Measurements from ENCODE around the gene APPBP2. TPM values are rescaled to one million over a fixed set of nuclear protein-coding genes. Genes with fewer than 3 reads are reported as not detected.
"Not testable (repeated sequence)": the region's sequence is repeated elsewhere in the genome, so short reads cannot be mapped to it uniquely, and the experiment has no call there.

APPBP2 gene, protein sequence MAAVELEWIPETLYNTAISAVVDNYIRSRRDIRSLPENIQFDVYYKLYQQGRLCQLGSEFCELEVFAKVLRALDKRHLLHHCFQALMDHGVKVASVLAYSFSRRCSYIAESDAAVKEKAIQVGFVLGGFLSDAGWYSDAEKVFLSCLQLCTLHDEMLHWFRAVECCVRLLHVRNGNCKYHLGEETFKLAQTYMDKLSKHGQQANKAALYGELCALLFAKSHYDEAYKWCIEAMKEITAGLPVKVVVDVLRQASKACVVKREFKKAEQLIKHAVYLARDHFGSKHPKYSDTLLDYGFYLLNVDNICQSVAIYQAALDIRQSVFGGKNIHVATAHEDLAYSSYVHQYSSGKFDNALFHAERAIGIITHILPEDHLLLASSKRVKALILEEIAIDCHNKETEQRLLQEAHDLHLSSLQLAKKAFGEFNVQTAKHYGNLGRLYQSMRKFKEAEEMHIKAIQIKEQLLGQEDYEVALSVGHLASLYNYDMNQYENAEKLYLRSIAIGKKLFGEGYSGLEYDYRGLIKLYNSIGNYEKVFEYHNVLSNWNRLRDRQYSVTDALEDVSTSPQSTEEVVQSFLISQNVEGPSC
- total RNA-seq = 14.0 TPM

DNA sequence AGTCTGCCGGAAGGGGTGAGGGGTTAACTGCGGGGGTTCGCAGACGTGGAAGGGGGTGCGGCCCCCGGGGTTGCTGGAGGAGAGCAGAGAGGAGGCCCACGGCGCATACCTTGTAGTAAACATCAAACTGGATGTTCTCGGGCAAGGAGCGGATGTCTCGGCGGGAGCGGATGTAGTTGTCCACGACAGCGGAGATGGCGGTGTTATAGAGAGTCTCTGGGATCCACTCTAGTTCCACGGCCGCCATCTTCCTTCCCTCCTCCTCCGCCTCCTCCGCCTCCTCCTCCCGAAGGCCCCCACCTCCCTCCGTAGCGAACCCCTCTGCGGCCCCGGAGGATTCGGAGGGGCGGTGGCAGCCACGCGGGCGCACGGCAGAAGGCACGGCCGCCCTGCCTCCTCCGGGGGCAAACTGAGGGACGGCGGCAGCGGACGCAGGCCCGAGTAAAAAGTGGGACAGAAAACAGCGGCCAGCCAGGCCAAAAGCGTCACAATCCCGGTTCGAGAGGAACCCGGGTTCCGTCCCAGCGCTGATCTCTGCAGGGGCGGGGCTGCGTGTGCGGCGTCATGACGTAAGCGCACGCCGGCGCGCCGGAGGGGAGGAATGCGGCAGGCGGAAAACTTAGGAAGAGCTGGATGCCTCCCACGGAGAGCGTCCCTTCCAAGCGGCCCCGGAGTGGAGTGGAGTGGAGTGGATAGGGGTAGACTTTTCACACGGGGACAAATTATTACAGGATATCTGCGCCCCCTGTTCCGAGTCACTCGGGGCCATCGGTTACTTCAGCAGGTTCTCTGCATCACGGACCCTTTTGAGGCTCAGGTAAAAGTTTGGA, at the start of gene APPBP2:
Gene APPBP2 (minus strand): TSS at position 558 of the 830 bp plus-strand sequence. CDS start 311 bp downstream, at position 247.
- peak; percentile 62 to 80 (median 78) for DNase-seq (ENCODE audit: low read depth in 2 of 3, low spot score in 2 of 3)

DNA sequence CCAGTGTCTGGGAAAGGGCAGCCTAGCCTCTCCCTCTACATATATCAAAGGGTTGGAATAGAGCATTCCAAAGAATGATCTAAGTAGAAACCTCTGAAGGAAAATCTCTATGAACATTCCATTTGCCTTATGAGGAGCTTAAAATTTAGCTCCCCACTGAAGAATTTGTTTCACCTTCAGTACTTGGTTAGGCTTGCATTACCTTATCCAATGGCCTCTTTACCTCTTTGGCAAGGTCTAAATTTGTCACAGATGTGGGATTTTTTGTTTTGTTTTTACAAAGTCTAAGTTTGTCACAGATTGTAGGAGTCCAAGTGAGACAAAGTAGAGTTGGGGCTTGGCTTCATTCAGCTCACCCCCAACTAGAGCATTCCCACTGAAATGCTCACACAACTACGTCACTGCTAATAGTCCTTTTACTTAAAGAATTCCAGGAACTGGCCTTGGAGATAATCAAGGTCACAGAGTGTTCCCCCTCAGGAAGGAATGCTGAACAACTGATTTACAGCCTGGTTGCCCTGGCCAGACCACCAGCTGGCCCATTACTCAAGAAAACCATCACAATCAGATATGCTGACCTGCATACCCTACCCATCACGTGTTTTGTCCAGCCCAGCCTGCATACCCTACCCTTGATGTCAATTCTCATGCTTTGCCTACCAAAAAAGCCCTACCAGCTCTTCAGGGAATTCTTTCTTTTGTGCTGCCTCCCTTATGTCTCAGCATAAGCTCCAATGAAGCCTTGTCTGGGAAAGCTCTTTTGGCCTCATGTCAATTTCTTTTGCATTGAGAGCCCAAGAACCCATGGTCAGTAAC, 47.4 kb upstream of the APPBP2 start:
- DNase-seq (ENCODE audit: low read depth in 2 of 3, low spot score in 2 of 3) = no peak

DNA sequence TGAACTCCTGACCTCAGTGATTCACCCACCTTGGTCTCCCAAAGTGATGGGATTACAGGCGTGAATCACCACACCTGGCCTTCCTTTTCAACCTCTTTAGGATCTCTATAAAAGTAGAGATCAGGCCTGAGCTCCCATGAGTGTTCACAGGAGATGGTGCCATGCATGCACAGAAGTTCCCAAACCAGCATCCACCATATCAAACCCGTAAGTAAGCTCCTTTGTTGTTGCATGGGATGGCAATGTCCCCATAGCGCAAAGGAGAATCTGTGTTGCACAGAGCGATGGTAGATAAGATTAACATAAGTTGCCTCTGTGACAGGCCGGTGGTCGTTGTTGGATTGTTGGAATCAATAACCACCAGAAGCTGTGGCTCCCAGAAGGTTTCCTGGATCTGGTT, 39.2 kb upstream of the APPBP2 start:
- no peak for DNase-seq (ENCODE audit: low read depth in 2 of 3, low spot score in 2 of 3)

DNA sequence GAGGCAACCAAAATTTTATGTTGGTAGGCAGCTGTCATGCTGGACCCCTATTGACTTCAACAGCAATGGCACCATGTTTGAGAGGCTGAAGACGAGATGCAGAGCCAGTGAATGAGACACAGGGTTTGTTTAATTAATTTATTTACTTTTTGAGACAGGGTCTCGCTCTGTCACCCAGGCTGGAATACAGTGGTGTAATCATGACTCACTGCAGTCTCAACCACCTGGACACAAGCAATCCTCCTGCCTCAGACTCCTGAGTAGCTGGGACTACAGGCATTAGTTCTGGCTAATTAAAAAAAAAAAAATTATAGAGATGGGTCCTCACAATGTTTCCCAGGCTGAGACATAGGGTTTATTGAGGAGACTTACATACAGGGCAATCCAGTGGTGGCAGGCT, 37.7 kb upstream of the APPBP2 start:
- no peak for DNase-seq (ENCODE audit: low read depth in 2 of 3, low spot score in 2 of 3)

DNA sequence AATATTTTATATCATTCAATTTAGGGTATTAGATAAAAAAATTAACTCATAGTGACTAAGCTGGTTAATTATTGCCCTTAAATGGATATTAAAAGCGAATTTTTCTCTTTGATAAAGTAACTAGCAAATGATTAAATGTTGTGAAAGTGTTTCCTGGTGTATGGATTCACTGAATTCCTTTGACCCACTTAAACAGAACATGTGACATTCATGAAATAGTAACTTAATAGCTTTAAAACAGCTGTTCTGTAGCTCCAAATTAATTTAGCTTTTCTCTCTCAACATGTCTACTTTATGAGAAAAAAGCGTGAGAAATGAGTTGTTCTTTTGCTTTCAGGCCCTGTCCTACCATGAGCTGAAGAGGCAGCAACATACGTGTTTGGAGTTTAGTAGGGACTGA, 36.4 kb upstream of the APPBP2 start:
- DNase-seq (ENCODE audit: low read depth in 2 of 3, low spot score in 2 of 3) = no peak

DNA sequence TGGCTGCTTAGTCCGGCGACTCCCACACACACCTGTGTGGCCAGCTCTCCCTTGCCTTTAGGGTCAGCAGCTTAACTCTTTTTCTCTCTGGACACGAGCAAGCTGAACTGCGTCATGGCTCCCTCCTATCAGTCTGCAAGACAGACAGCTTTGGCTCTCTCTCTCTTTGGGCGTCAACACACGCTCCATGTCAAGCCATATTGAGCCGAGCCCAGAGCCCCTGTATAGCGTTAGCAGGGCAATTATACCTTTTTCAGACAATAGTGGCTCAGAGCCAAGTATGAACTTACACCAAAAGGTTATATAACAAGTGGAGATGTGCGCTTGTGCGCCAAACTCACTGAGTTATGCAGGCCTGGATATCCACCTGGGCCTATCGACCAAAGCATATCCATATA, 34.8 kb upstream of the APPBP2 start:
- no peak for DNase-seq (ENCODE audit: low read depth in 2 of 3, low spot score in 2 of 3)

DNA sequence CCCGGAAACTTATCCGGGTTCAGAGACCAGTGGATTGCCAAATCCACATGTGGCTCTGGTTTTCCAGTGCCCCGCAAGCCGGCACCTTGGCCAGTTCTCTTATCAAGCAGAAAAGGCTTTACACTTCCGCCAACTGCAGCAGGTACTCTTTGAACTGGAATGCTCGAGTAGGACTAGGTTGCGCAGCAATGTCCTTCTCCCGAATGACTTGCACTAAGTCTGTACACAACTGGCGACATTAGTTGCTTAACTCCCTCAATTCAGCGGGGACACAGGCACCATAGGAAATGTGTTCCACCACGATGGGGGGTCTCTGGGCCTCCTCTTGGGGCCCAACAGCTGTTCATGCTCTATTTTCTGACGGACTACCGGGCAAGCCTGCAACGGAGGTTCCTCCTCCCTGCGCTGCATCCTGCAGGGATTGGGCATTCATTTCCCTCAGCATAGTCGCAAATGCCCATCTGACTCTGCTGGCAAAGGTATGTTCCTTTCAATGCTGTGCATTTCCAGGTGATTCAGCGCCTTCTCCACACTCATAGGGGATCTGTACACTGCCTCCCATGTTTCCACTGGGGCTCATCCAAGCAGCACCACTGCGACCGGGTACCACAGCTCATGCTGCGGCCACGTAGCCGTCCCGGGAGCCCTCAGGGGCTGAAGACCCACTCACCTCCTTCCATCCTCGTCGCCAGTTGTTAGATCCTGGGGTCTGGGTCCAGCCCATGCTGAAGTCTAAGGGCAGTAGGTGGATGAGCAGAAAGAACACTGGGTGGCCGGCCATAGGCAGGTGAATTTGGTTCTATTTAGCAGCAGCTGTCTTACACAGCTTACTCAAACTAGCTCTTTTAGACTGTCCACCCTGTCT, 34.2 kb upstream of the APPBP2 start:
- DNase-seq (ENCODE audit: low read depth in 2 of 3, low spot score in 2 of 3) = no peak

DNA sequence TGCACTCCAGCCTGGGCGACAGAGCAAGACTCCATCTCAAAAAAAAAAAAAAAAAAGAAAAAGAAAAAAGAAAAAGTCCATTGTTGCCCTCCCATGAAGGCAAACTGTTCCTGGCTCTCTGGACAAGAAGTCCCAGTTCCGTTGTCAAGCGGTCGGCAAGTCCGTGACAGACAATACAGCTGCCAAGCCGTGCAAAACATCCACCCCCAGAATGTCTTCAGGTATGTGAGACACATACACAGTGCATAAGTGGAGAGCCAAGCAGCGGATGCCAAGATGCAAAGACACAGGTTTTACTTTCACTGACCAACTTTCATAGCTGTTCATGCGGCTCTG, 33.6 kb upstream of the APPBP2 start:
- DNase-seq (ENCODE audit: low read depth in 2 of 3, low spot score in 2 of 3) = no peak

DNA sequence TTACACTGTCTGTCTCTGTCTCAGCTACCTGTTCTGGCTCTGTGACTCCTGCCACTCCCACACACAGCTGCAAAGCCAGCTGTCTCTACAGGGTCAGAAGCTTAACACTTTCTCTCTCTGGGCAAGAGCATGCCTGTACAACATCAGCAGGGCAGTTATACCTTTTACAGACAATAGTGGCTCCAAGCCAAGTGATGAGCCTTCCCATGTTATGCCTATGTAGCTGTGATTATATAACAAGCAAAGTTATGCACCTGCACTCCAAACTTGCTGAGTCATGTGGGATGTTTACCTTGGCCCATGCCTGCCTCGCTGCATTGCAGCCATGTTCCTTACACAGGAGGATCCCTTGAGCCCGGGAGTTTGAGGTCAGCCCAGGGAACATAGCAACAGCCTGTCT, 31.8 kb upstream of the APPBP2 start:
- DNase-seq (ENCODE audit: low read depth in 2 of 3, low spot score in 2 of 3) = peak in 1 of 3 donors; percentile 6

DNA sequence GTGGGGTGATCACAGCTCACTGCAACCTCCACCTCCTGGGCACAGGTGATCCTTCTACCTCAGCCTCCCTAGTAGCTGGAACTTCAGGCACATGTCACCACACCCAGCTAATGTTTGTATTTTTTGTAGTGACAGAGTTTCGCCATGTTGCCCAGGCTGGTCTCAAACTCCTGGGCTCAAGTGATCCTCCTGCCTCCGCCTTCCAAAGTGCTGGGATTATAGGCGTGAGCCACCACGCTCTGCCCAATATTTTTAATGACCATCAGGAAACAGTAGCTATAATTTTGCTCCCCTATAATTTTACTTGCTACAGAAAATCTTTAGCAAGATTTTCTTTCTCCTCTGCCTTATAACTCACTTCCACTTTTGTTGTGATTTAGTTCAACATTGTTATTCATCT, 29.7 kb upstream of the APPBP2 start:
- no peak for DNase-seq (ENCODE audit: low read depth in 2 of 3, low spot score in 2 of 3)

DNA sequence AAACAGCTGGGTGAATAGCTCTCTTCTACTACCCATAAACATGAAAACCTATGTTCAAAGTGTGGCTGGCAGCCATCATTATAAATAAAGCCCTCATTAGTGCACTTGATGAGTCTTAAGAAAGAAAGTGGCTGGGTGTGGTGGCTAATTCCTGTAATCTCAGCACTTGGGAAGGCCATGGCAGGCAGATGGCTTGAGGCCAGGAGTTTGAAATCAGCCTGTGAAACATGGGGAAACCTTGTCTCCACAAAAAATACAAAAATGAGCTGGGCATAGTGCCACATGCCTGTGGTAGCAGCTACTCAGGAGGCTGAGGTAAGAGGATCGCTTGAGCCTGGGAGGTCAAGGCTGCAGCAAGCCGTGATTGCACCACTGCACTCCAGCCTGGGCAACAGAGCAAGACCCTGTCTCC, 28.3 kb upstream of the APPBP2 start:
- no peak for DNase-seq (ENCODE audit: low read depth in 2 of 3, low spot score in 2 of 3)

DNA sequence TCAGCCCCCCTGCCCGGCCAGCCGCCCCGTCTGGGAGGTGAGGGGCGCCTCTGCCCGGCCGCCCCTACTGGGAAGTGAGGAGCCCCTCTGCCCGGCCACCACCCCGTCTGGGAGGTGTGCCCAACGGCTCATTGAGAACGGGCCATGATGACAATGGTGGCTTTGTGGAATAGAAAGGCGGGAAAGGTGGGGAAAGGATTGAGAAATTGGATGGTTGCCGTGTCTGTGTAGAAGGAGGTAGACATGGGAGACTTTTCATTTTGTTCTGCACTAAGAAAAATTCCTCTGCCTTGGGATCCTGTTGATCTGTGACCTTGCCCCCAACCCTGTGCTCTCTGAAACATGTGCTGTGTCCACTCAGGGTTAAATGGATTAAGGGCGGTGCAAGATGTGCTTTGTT, 26.2 kb upstream of the APPBP2 start:
- DNase-seq (ENCODE audit: low read depth in 2 of 3, low spot score in 2 of 3) = not testable (repeated sequence)

DNA sequence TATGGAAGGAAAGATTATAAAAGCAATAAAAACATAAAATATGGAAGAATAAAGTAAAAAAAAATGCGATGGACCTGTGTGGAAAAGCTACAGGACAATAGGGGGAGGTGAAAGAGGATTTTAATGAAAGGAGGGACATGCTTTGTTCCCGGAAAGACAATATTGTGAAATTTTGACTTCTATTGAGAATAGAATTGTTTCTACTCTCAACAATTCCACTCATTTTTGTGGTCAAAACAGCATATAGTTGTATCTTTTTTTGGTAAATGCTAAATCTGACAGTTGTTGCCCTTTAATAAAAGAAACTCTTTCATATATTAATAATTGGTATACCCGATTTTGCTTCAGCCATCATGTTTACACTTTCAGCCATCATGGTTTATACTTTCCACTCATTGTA, 22.9 kb upstream of the APPBP2 start:
- no peak for DNase-seq (ENCODE audit: low read depth in 2 of 3, low spot score in 2 of 3)

DNA sequence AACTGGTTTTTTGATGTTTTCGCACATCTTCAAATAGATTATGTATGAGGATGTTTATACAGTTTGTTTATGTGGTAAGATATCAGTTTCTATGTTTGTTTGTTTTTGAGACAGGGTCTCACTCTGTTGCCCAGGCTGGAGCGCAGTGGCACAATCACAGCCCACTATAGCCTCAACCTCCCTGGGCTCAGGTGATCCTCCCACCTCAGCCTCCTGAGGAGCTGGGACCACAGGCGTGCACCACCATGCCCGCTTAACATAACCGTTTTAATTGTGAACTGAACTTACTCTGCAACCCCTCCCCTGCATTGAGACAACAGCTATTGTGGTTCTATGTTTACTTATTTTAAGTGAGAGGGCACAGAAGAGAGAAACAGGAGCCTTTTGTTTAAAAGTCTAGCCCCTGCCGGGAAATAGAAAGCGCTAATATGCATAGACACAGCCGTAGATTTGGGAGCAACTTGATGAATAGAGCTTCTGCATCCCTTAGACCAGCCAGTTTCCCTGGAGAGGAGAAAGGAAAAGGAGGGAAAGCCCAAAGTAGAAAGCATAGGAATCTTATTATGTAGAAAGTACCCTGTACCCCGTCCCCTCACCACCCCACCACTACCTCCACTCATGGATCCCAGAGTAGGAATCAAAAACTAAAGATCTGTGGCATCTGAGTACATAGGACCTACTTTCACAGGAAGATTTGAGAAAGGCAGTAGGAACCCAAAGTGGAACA, 19.6 kb upstream of the APPBP2 start:
- DNase-seq (ENCODE audit: low read depth in 2 of 3, low spot score in 2 of 3) = no peak

DNA sequence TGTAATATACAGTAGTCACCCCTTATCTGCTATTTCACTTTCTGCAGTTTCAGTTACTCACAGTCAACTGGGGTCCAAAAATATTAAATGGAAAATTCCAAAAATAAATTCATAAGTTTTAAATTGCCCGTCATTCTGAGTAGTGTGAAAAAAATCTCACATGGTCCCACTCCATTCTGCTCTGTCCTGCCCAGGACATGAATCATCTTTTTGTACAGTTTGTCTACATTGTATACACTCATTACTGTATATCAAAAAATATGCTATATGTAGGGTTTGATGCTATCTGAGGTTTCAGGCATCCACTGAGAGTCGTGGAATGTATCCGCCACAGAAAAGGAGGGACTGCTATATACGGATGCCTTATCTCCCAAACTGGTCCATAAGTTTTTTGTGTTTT, 16.0 kb upstream of the APPBP2 start:
- DNase-seq (ENCODE audit: low read depth in 2 of 3, low spot score in 2 of 3) = no peak

DNA sequence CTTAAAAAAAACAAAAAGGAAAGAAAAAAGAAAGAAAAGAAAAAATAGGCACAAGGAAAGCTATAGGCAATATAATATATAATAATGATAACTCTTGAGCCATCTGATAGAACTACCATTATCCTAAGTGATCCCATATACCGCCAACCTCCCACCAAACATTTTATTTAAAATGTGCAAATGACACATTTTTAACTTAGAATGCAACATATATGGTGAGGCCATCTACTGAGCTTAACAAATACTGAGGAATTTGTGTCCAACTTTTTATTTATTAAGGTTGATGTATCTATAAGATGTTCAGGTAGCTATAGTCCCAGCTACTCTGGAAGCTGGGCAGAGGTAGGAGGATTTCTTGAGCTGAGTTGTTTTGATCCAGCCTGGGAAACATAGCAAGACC, 14.4 kb upstream of the APPBP2 start:
- DNase-seq (ENCODE audit: low read depth in 2 of 3, low spot score in 2 of 3) = no peak

DNA sequence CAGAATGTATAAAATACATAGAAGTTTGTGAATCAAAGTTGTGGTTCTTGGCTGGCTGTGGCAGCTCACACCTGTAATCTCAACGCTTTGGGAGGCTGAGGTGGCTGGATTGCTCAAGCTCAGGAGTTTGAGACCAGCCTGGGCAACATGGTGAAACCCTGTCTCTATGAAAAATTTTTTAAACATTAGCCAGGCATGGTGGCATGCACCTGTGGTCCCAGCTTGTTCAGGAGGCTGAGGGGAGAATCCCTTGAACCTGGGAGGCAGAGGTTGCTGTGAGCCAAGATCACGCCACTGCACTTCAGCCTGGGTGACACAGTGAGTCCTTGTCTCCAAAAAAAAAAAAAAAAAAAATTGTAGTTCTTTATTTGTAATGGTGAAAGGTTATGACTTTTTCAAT, 13.8 kb upstream of the APPBP2 start:
- no peak for DNase-seq (ENCODE audit: low read depth in 2 of 3, low spot score in 2 of 3)

DNA sequence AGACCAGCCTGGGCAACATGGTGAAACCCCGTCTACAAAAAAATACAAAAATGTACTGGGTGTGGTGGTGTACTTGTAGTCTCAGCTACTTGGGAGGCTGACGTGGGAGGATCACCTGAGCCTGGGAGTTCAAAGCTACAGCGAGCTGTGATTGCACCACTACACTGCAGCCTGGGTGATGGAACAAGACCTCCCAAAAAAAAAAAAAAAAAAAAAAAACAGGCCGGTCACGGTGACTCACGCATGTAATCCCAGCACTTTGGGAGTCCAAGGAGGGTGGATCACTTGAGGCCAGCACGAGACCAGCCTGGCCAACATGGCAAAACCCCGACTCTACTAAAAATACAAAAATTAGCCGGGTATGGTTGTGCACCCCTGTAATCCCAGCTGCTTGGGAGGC, 12.7 kb upstream of the APPBP2 start:
- DNase-seq (ENCODE audit: low read depth in 2 of 3, low spot score in 2 of 3) = no peak
